ENCODE results near the gene KCNAB1. TPM values are rescaled to one million over a fixed set of nuclear protein-coding genes. Genes with fewer than 3 reads are reported as not detected.

KCNAB1 gene
- total and polyA plus RNA-seq, 2 of the 8 experiments (the other 6 are each of a cell fraction or from before 2014, with no cell fraction given), result 0.51 to 2.3 TPM

DNA sequence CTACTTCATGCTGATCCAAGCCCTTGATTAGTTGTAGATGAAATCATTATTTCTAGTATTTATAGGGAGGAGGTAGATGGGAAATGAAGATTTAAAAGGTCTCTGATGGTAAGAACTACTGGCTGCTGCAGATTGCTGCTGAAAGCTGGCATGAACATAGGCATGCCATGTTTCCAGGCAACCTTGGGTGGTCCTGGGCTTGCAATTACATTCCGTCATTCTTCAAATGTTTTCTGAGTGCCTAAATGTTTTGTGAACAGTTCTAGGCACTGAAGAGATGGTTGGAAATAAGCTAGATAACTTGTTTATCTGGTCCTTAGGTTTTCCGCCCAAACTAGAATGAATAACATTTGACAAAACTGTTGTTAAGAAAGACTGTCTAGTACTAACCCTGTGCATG lies 95.8 kb downstream of the KCNAB1 start:
- H4K8ac ChIP-seq (ENCODE audit: extremely low read depth, insufficient read depth, low read length), result no peak overlapping the region
- H3K4ac ChIP-seq (replicated peaks; ENCODE audit: insufficient read length, low read depth, low read length), result no peak overlapping the region
- H3K4me2 ChIP-seq (ENCODE audit: insufficient read depth in 1 of 2, low read depth in 2 of 2, low read length in 2 of 2), result no peak overlapping the region
- H3K14ac ChIP-seq (ENCODE audit: insufficient read length), result no peak overlapping the region
- no peak overlapping the region for H2BK5ac ChIP-seq (ENCODE audit: low read depth, low read length)
- H3K4me1 ChIP-seq (replicated peaks in 1 of 4; ENCODE audit: control insufficient read depth in 3 of 4, insufficient read depth in 4 of 4, low read length in 3 of 4), result no peaks in the 10 kb centered on the region
- no peak overlapping the region for H3K23ac ChIP-seq (ENCODE audit: insufficient read length)
- WGBS, 2 experiments (ENCODE audit: extremely low coverage in 1 of 2, insufficient coverage in 1 of 2, insufficient read length in 1 of 2, insufficient replicate concordance in 2 of 2, low coverage in 1 of 2, low lambda C conversion rate in 2 of 2, missing lambda C conversion rate in 1 of 2), result 89% methylated on average over 2 of the region's 2 CpGs; no CpG with 5 or more reads in 1 of the 2 experiments
- no peaks in the 10 kb centered on the region for H3K79me2 ChIP-seq (ENCODE audit: control insufficient read depth in 1 of 2, insufficient read depth in 2 of 2, low read length in 2 of 2)
- DNase-seq (ENCODE audit: low read depth in 1 of 2, low spot score in 2 of 2) (no peak), FAIRE-seq (no peak)
- no peak overlapping the region for H2AK5ac ChIP-seq (ENCODE audit: low read depth, low read length)
- no peak overlapping the region for H3K4me3 ChIP-seq (ENCODE audit: extremely low read depth in 1 of 4, insufficient read depth in 2 of 4, low read depth in 3 of 4, low read length in 4 of 4)
- no peaks in the 10 kb centered on the region for H3K27me3 ChIP-seq (replicated peaks in 1 of 4; ENCODE audit: control insufficient read depth in 3 of 4, extremely low read depth in 1 of 4, insufficient read depth in 3 of 4, low read length in 3 of 4)
- no peaks in the 10 kb centered on the region; a peak in 1 of 8 replicates for H3K36me3 ChIP-seq (ENCODE audit: control insufficient read depth in 2 of 4, insufficient read depth in 4 of 4, low read length in 3 of 4)
- H3K9me3 ChIP-seq (ENCODE audit: insufficient read depth in 2 of 2, low read depth in 1 of 2, low read length in 1 of 2), result no peaks in the 10 kb centered on the region
- no peak overlapping the region for H4K91ac ChIP-seq (replicated peaks; ENCODE audit: insufficient read length, low read length)
- no peaks in the 10 kb centered on the region for H3K79me1 ChIP-seq (ENCODE audit: low read depth, low read length)
- no peak overlapping the region for H2BK12ac ChIP-seq (ENCODE audit: low read depth, low read length)
- no peak overlapping the region for H3K9ac ChIP-seq (replicated peaks in 1 of 4; ENCODE audit: extremely low read depth in 1 of 4, low read depth in 3 of 4, low read length in 3 of 4)
- ChIA-PET CTCF (ENCODE audit: partially characterized antibody) (interaction anchor here (0.6 to 1.7 kb wide), 7 partner anchors 21 to 294 kb away, joined by 3 to 8 read pairs (median 4); no protein-coding TSS in a partner anchor), POLR2A (ENCODE audit: partially characterized antibody) (no interaction called here)
- H2AFZ ChIP-seq (ENCODE audit: low read length), result no peak overlapping the region
- no peak overlapping the region for H2BK120ac ChIP-seq (replicated peaks; ENCODE audit: low read depth, low read length)
- peaks cover 0 to 1% of the 10 kb centered on the region in 2 experiments for H4K20me1 ChIP-seq (replicated peaks in 1 of 2; ENCODE audit: control insufficient read depth in 1 of 2, insufficient read depth in 2 of 2, low read length in 2 of 2)
- H2BK15ac ChIP-seq (ENCODE audit: low read length), result no peak overlapping the region
- no peaks in the 10 kb centered on the region for H3K23me2 ChIP-seq (ENCODE audit: low read depth, low read length)
- H3K18ac ChIP-seq (ENCODE audit: extremely low read depth, low read length), result no peak overlapping the region
- H3K56ac ChIP-seq (replicated peaks; ENCODE audit: insufficient read length, low read depth, low read length), result no peak overlapping the region
- H3K27ac ChIP-seq (ENCODE audit: low read depth, low read length), result no peak overlapping the region
- H2BK20ac ChIP-seq (ENCODE audit: low read length), result no peak overlapping the region
- H4K5ac ChIP-seq (ENCODE audit: insufficient read length, low read depth, low read length), result no peak overlapping the region
- TF ChIP-seq FOSL1 (IDR thresholded peaks at IDR 0.05; ENCODE audit: insufficient read depth, low read depth, low read length), result no peak
- TF ChIP-seq CHD2 (IDR thresholded peaks at IDR 0.05; ENCODE audit: low read length), result no peak
- TF ChIP-seq NRF1 (IDR thresholded peaks at IDR 0.05; ENCODE audit: low read depth, low read length), result no peak
- no peak for TF ChIP-seq TAF1 (IDR thresholded peaks at IDR 0.05; ENCODE audit: low read depth, low read length)
- TF ChIP-seq CBX8 (IDR thresholded peaks at IDR 0.05; ENCODE audit: borderline replicate concordance, low read depth, low read length), result no peak
- no peak for TF ChIP-seq TCF12 (IDR thresholded peaks at IDR 0.05; ENCODE audit: low read depth, low read length)
- TF ChIP-seq, protein P1, sequence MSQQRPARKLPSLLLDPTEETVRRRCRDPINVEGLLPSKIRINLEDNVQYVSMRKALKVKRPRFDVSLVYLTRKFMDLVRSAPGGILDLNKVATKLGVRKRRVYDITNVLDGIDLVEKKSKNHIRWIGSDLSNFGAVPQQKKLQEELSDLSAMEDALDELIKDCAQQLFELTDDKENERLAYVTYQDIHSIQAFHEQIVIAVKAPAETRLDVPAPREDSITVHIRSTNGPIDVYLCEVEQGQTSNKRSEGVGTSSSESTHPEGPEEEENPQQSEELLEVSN (IDR thresholded peaks at IDR 0.05), result no peak
- TF ChIP-seq ASH2L (IDR thresholded peaks at IDR 0.05; ENCODE audit: low read length), result no peak
- TF ChIP-seq KDM5A (IDR thresholded peaks at IDR 0.05; ENCODE audit: low read length), result no peak
- no peak for TF ChIP-seq CHD1 (IDR thresholded peaks at IDR 0.05; ENCODE audit: low read depth, low read length)
- TF ChIP-seq JUN (IDR thresholded peaks at IDR 0.05; ENCODE audit: low read depth, low read length), result no peak
- no peak for TF ChIP-seq CREB1 (IDR thresholded peaks at IDR 0.05)
- no peak for TF ChIP-seq POLR2AphosphoS5 (IDR thresholded peaks at IDR 0.05; ENCODE audit: low read depth, low read length)
- TF ChIP-seq SIN3A (conservative IDR thresholded peaks at IDR 0.05 in 1 of 2, IDR thresholded peaks at IDR 0.05 in 1 of 2; ENCODE audit: low read depth in 1 of 2, low read length in 2 of 2), result no peak

Measured in H1 (cell line).